ENCODE results near the gene TRIM71.

The TRIM71 gene

GRCh38 chr3:32861681-32862080, 43.9 kb downstream of the TRIM71 start:
- Histone ChIP-seq H3K9me3 (ENCODE audit: control insufficient read depth in 2 of 2, low read length in 2 of 2) (no peaks in the 10 kb centered on the region), H3K36me3 (ENCODE audit: control insufficient read depth in 2 of 2, insufficient read depth in 2 of 2, low read length in 2 of 2) (no peaks in the 10 kb centered on the region), H3K27ac (ENCODE audit: low read depth in 2 of 2, low read length in 2 of 2) (no peak overlapping the region), H3K4me3 (ENCODE audit: low read length in 2 of 2) (no peak overlapping the region), H3K9ac (ENCODE audit: low read depth in 1 of 2, low read length in 2 of 2) (no peak overlapping the region), H3K27me3 (ENCODE audit: control insufficient read depth in 2 of 2, insufficient read depth in 2 of 2, low read length in 2 of 2) (no peaks in the 10 kb centered on the region), H3K4me1 (ENCODE audit: control insufficient read depth in 2 of 2, insufficient read depth in 2 of 2, low read length in 2 of 2) (no peaks in the 10 kb centered on the region)

- Histone ChIP-seq H3K27me3 (ENCODE audit: control insufficient read depth in 2 of 2, insufficient read depth in 2 of 2, low read length in 2 of 2) (no peaks in the 10 kb centered on the region), H3K9ac (ENCODE audit: low read depth in 1 of 2, low read length in 2 of 2) (no peak overlapping the region), H3K36me3 (ENCODE audit: control insufficient read depth in 2 of 2, insufficient read depth in 2 of 2, low read length in 2 of 2) (no peaks in the 10 kb centered on the region), H3K9me3 (ENCODE audit: control insufficient read depth in 2 of 2, low read length in 2 of 2) (no peaks in the 10 kb centered on the region), H3K27ac (ENCODE audit: low read depth in 2 of 2, low read length in 2 of 2) (no peak overlapping the region), H3K4me1 (ENCODE audit: control insufficient read depth in 2 of 2, insufficient read depth in 2 of 2, low read length in 2 of 2) (no peaks in the 10 kb centered on the region), H3K4me3 (ENCODE audit: low read length in 2 of 2) (no peak overlapping the region)
These were observed 44.6 kb downstream of the TRIM71 start for GRCh38 chr3:32862247-32862935.

GRCh38 chr3:32862936-32863487, 45.2 kb downstream of the TRIM71 start:
- H3K36me3 ChIP-seq (ENCODE audit: control insufficient read depth in 2 of 2, insufficient read depth in 2 of 2, low read length in 2 of 2): no peaks in the 10 kb centered on the region
- H3K4me3 ChIP-seq (ENCODE audit: low read length in 2 of 2): no peak overlapping the region
- no peaks in the 10 kb centered on the region for H3K9me3 ChIP-seq (ENCODE audit: control insufficient read depth in 2 of 2, low read length in 2 of 2)
- H3K4me1 ChIP-seq (ENCODE audit: control insufficient read depth in 2 of 2, insufficient read depth in 2 of 2, low read length in 2 of 2): no peaks in the 10 kb centered on the region
- H3K27me3 ChIP-seq (ENCODE audit: control insufficient read depth in 2 of 2, insufficient read depth in 2 of 2, low read length in 2 of 2): no peaks in the 10 kb centered on the region
- H3K27ac ChIP-seq (ENCODE audit: low read depth in 2 of 2, low read length in 2 of 2): no peak overlapping the region
- no peak overlapping the region for H3K9ac ChIP-seq (ENCODE audit: low read depth in 1 of 2, low read length in 2 of 2)

GRCh38 chr3:32865383-32865782, 47.6 kb downstream of the TRIM71 start:
- no peak overlapping the region for H3K27ac ChIP-seq (ENCODE audit: low read depth in 2 of 2, low read length in 2 of 2)
- no peaks in the 10 kb centered on the region for H3K36me3 ChIP-seq (ENCODE audit: control insufficient read depth in 2 of 2, insufficient read depth in 2 of 2, low read length in 2 of 2)
- H3K4me1 ChIP-seq (ENCODE audit: control insufficient read depth in 2 of 2, insufficient read depth in 2 of 2, low read length in 2 of 2): no peaks in the 10 kb centered on the region
- no peak overlapping the region for H3K4me3 ChIP-seq (ENCODE audit: low read length in 2 of 2)
- H3K9me3 ChIP-seq (ENCODE audit: control insufficient read depth in 2 of 2, low read length in 2 of 2): no peaks in the 10 kb centered on the region
- no peak overlapping the region for H3K9ac ChIP-seq (ENCODE audit: low read depth in 1 of 2, low read length in 2 of 2)
- no peaks in the 10 kb centered on the region for H3K27me3 ChIP-seq (ENCODE audit: control insufficient read depth in 2 of 2, insufficient read depth in 2 of 2, low read length in 2 of 2)

GRCh38 chr3:32866533-32866932, 48.7 kb downstream of the TRIM71 start:
- Histone ChIP-seq H3K36me3 (ENCODE audit: control insufficient read depth in 2 of 2, insufficient read depth in 2 of 2, low read length in 2 of 2) (no peaks in the 10 kb centered on the region), H3K9ac (ENCODE audit: low read depth in 1 of 2, low read length in 2 of 2) (no peak overlapping the region), H3K4me1 (ENCODE audit: control insufficient read depth in 2 of 2, insufficient read depth in 2 of 2, low read length in 2 of 2) (no peaks in the 10 kb centered on the region), H3K27ac (ENCODE audit: low read depth in 2 of 2, low read length in 2 of 2) (no peak overlapping the region), H3K27me3 (ENCODE audit: control insufficient read depth in 2 of 2, insufficient read depth in 2 of 2, low read length in 2 of 2) (no peaks in the 10 kb centered on the region), H3K4me3 (ENCODE audit: low read length in 2 of 2) (no peak overlapping the region), H3K9me3 (ENCODE audit: control insufficient read depth in 2 of 2, low read length in 2 of 2) (no peaks in the 10 kb centered on the region)

- Histone ChIP-seq H3K4me1 (ENCODE audit: control insufficient read depth in 2 of 2, insufficient read depth in 2 of 2, low read length in 2 of 2) (peaks cover 0 to 2% of the 10 kb centered on the region in 2 donors), H3K9me3 (ENCODE audit: control insufficient read depth in 2 of 2, low read length in 2 of 2) (no peaks in the 10 kb centered on the region), H3K27me3 (ENCODE audit: control insufficient read depth in 2 of 2, insufficient read depth in 2 of 2, low read length in 2 of 2) (peaks cover 0 to 3% of the 10 kb centered on the region in 2 donors)
These were observed 50.2 kb downstream of the TRIM71 start for GRCh38 chr3:32867954-32868353.

GRCh38 chr3:32868719-32869512, 51.1 kb downstream of the TRIM71 start:
- Histone ChIP-seq H3K9me3 (ENCODE audit: control insufficient read depth in 2 of 2, low read length in 2 of 2) (no peaks in the 10 kb centered on the region), H3K9ac (ENCODE audit: low read depth in 1 of 2, low read length in 2 of 2) (no peak overlapping the region), H3K36me3 (ENCODE audit: control insufficient read depth in 2 of 2, insufficient read depth in 2 of 2, low read length in 2 of 2) (no peaks in the 10 kb centered on the region), H3K27ac (ENCODE audit: low read depth in 2 of 2, low read length in 2 of 2) (no peak overlapping the region), H3K4me1 (ENCODE audit: control insufficient read depth in 2 of 2, insufficient read depth in 2 of 2, low read length in 2 of 2) (peaks cover 0 to 2% of the 10 kb centered on the region in 2 donors), H3K4me3 (ENCODE audit: low read length in 2 of 2) (no peak overlapping the region), H3K27me3 (ENCODE audit: control insufficient read depth in 2 of 2, insufficient read depth in 2 of 2, low read length in 2 of 2) (peaks cover 0 to 3% of the 10 kb centered on the region in 2 donors)

More at GRCh38 chr3:32867954-32868353, 50.2 kb downstream of the TRIM71 start:
- Histone ChIP-seq H3K9ac (ENCODE audit: low read depth in 1 of 2, low read length in 2 of 2) (no peak overlapping the region), H3K36me3 (ENCODE audit: control insufficient read depth in 2 of 2, insufficient read depth in 2 of 2, low read length in 2 of 2) (no peaks in the 10 kb centered on the region), H3K4me3 (ENCODE audit: low read length in 2 of 2) (no peak overlapping the region), H3K27ac (ENCODE audit: low read depth in 2 of 2, low read length in 2 of 2) (no peak overlapping the region)

GRCh38 chr3:32869513-32870047, 51.8 kb downstream of the TRIM71 start:
- Histone ChIP-seq H3K4me3 (ENCODE audit: low read length in 2 of 2) (no peak overlapping the region), H3K9ac (ENCODE audit: low read depth in 1 of 2, low read length in 2 of 2) (no peak overlapping the region), H3K27ac (ENCODE audit: low read depth in 2 of 2, low read length in 2 of 2) (no peak overlapping the region), H3K4me1 (ENCODE audit: control insufficient read depth in 2 of 2, insufficient read depth in 2 of 2, low read length in 2 of 2) (peaks cover 0 to 2% of the 10 kb centered on the region in 2 donors), H3K27me3 (ENCODE audit: control insufficient read depth in 2 of 2, insufficient read depth in 2 of 2, low read length in 2 of 2) (peaks cover 0 to 3% of the 10 kb centered on the region in 2 donors), H3K36me3 (ENCODE audit: control insufficient read depth in 2 of 2, insufficient read depth in 2 of 2, low read length in 2 of 2) (no peaks in the 10 kb centered on the region), H3K9me3 (ENCODE audit: control insufficient read depth in 2 of 2, low read length in 2 of 2) (no peaks in the 10 kb centered on the region)

- no peak overlapping the region for H3K27ac ChIP-seq (ENCODE audit: low read depth in 2 of 2, low read length in 2 of 2)
- H3K36me3 ChIP-seq (ENCODE audit: control insufficient read depth in 2 of 2, insufficient read depth in 2 of 2, low read length in 2 of 2): no peaks in the 10 kb centered on the region
- no peaks in the 10 kb centered on the region for H3K9me3 ChIP-seq (ENCODE audit: control insufficient read depth in 2 of 2, low read length in 2 of 2)
- H3K4me3 ChIP-seq (ENCODE audit: low read length in 2 of 2): no peak overlapping the region
- peaks cover 0 to 2% of the 10 kb centered on the region in 2 donors for H3K4me1 ChIP-seq (ENCODE audit: control insufficient read depth in 2 of 2, insufficient read depth in 2 of 2, low read length in 2 of 2)
- no peak overlapping the region for H3K9ac ChIP-seq (ENCODE audit: low read depth in 1 of 2, low read length in 2 of 2)
- H3K27me3 ChIP-seq (ENCODE audit: control insufficient read depth in 2 of 2, insufficient read depth in 2 of 2, low read length in 2 of 2): peaks cover 0 to 3% of the 10 kb centered on the region in 2 donors
These were observed 52.7 kb downstream of the TRIM71 start for GRCh38 chr3:32870373-32871095.
